ENCODE results near the gene PRKG1.

The PRKG1 gene

DNA sequence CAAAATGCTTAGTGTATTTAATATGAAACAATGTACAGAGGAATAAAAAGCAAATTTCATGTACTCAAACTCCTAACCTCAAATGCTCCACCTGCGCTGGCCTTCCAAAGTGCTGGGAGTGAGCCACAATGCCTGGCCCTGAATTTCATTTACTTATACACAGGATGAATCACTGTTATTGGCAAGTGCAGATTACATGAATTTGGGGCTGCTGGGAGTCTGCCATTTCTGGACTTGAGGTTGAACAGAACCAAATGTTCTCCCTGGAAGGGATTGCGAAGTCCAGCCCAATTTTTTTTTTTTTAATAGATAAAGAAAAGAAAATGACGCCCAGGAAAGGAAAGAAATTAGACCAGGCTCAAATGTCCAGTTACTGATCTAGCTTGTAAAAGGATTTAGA is 631.9 kb downstream of the PRKG1 start:
- no peak for TF ChIP-seq TAF1 (IDR thresholded peaks at IDR 0.05; ENCODE audit: borderline replicate concordance, insufficient read depth, low read length)
- TF ChIP-seq FOXP2 (optimal IDR thresholded peaks at IDR 0.05; ENCODE audit: borderline replicate concordance, extremely low read depth, extremely low read length, insufficient read depth) = no peak
- TF ChIP-seq, protein P1, sequence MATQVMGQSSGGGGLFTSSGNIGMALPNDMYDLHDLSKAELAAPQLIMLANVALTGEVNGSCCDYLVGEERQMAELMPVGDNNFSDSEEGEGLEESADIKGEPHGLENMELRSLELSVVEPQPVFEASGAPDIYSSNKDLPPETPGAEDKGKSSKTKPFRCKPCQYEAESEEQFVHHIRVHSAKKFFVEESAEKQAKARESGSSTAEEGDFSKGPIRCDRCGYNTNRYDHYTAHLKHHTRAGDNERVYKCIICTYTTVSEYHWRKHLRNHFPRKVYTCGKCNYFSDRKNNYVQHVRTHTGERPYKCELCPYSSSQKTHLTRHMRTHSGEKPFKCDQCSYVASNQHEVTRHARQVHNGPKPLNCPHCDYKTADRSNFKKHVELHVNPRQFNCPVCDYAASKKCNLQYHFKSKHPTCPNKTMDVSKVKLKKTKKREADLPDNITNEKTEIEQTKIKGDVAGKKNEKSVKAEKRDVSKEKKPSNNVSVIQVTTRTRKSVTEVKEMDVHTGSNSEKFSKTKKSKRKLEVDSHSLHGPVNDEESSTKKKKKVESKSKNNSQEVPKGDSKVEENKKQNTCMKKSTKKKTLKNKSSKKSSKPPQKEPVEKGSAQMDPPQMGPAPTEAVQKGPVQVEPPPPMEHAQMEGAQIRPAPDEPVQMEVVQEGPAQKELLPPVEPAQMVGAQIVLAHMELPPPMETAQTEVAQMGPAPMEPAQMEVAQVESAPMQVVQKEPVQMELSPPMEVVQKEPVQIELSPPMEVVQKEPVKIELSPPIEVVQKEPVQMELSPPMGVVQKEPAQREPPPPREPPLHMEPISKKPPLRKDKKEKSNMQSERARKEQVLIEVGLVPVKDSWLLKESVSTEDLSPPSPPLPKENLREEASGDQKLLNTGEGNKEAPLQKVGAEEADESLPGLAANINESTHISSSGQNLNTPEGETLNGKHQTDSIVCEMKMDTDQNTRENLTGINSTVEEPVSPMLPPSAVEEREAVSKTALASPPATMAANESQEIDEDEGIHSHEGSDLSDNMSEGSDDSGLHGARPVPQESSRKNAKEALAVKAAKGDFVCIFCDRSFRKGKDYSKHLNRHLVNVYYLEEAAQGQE (IDR thresholded peaks at IDR 0.05; ENCODE audit: insufficient read depth in 1 of 2, low read depth in 2 of 2, low read length in 2 of 2) = no peak
- no peak for TF ChIP-seq POLR2AphosphoS5 (IDR thresholded peaks at IDR 0.05; ENCODE audit: low read depth, low read length)
- TF ChIP-seq SIN3A (IDR thresholded peaks at IDR 0.05; ENCODE audit: borderline replicate concordance, insufficient read depth, low read length) = no peak

DNA sequence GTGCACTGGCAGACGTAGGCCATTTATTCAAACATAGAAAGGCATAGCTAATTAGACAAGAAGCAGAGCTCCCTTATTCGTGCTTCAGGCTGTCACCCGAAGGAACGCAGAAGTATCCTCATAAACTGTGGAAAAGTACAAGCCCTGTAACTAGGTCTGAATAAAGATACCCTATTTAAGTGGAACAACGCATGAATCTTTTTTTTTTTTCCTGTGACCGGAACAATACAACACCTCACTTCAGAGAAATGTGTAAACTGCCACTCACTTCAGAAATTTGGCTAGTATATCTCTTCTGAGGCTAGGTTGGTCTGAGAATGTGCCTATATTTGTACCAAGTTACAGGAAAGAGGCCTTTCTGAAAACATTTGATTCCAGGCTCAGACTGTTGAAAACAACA is 633.1 kb downstream of the PRKG1 start:
- no peak for TF ChIP-seq TAF1 (IDR thresholded peaks at IDR 0.05; ENCODE audit: borderline replicate concordance, insufficient read depth, low read length)
- TF ChIP-seq, protein P1 (IDR thresholded peaks at IDR 0.05; ENCODE audit: insufficient read depth in 1 of 2, low read depth in 2 of 2, low read length in 2 of 2) = no peak
- TF ChIP-seq SIN3A (IDR thresholded peaks at IDR 0.05; ENCODE audit: borderline replicate concordance, insufficient read depth, low read length) = no peak
- TF ChIP-seq FOXP2 (optimal IDR thresholded peaks at IDR 0.05; ENCODE audit: borderline replicate concordance, extremely low read depth, extremely low read length, insufficient read depth) = no peak
- no peak for TF ChIP-seq POLR2AphosphoS5 (IDR thresholded peaks at IDR 0.05; ENCODE audit: low read depth, low read length)

DNA sequence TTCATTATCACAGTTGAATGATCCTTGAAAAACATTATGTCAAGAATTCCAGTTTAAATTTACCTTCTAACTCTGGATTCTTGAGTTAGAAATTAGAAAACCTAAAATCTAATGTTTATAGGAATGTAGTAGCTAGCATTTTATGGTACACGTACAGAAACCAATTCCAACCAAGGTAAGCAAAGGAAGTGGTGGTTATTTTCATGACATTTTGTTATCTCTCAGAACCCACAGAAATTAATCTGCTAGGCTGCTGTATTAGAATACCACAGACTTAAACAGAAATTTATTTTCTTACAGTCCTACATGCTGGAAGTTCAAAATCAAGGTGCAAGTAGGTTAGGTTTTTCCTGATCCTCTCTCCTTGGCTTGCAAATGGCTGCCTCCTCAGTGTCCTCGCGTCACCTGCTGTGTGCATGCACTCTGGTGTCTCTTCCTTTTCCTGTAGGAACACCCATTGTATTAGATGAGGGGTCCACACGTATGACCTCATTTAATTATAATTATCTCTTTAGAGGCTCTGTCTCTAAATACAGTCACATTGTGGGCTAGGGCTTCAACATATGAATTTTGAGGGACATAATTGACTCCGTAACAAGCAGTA is 633.6 kb downstream of the PRKG1 start:
- TF ChIP-seq, protein P1 (IDR thresholded peaks at IDR 0.05; ENCODE audit: insufficient read depth in 1 of 2, low read depth in 2 of 2, low read length in 2 of 2) = no peak
- TF ChIP-seq TAF1 (IDR thresholded peaks at IDR 0.05; ENCODE audit: borderline replicate concordance, insufficient read depth, low read length) (no peak), FOXP2 (optimal IDR thresholded peaks at IDR 0.05; ENCODE audit: borderline replicate concordance, extremely low read depth, extremely low read length, insufficient read depth) (no peak), SIN3A (IDR thresholded peaks at IDR 0.05; ENCODE audit: borderline replicate concordance, insufficient read depth, low read length) (no peak), POLR2AphosphoS5 (IDR thresholded peaks at IDR 0.05; ENCODE audit: low read depth, low read length) (no peak)

DNA sequence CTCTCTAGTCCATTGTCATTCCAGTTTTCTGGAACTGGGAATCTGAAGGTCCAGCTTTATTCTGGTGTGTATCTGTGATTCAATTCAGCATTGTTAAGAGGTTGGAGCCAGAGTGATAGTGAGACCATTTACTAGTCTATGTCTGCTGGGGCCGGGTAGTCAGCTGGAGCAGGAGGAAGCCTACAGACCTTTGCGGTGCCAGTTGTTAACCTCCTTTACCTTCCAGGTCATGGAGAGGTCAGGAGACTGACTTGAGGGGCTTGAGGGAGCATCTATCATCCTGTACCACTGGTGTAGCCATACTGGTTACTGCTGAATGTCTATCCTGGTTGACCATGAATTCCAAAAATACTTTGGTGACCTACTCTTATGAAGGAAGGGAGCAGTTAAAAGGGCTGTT is 634.3 kb downstream of the PRKG1 start:
- TF ChIP-seq TAF1 (IDR thresholded peaks at IDR 0.05; ENCODE audit: borderline replicate concordance, insufficient read depth, low read length) (no peak), SIN3A (IDR thresholded peaks at IDR 0.05; ENCODE audit: borderline replicate concordance, insufficient read depth, low read length) (no peak), FOXP2 (optimal IDR thresholded peaks at IDR 0.05; ENCODE audit: borderline replicate concordance, extremely low read depth, extremely low read length, insufficient read depth) (no peak), POLR2AphosphoS5 (IDR thresholded peaks at IDR 0.05; ENCODE audit: low read depth, low read length) (no peak)
- TF ChIP-seq, protein P1 (IDR thresholded peaks at IDR 0.05; ENCODE audit: insufficient read depth in 1 of 2, low read depth in 2 of 2, low read length in 2 of 2) = no peak
